ENCODE results near the gene MED31.

DNA sequence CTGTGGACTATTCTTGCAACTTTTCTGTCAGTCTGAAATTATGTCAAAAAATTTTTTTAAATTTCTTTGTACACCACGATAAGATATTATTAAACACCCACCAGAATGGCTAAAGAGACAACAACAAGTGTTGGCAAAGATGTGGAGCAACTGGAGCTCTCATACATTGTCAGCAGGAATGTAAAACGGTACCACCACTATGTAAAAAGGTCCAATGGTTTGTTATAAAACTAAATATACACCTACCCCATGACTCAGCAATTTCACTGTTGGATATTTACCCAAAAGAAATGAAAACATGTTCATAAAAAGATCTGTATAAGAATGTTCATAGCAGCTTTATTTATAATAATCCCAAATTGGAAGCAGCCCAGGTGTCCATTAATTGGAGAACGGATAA, 18.1 kb downstream of the MED31 start:
- TF ChIP-seq ZFP36 (IDR thresholded peaks at IDR 0.05; ENCODE audit: borderline replicate concordance, partially characterized antibody) (peak; percentile 88), ESRRA (IDR thresholded peaks at IDR 0.05; ENCODE audit: borderline replicate concordance, low read length) (no peak)
